C4-2B (cell line): ENCODE results near the gene CYTH3.

ENCODE experiments used
- H3K27ac ChIP-seq: fragments of 450-650 bp; 2 replicates; pipeline ENCODE4 v1.5.1; 2017
- CTCF ChIP-seq: fragments of 450-650 bp; conservative IDR thresholded peaks from 2 replicates; pipeline ENCODE4 v1.5.1; 2017; ENCODE audit warnings: mild to moderate bottlenecking
- ZFX ChIP-seq: fragments of 450-650 bp; IDR thresholded peaks from 2 replicates; pipeline ENCODE4 v1.6.1; 2017

CYTH3 gene

DNA sequence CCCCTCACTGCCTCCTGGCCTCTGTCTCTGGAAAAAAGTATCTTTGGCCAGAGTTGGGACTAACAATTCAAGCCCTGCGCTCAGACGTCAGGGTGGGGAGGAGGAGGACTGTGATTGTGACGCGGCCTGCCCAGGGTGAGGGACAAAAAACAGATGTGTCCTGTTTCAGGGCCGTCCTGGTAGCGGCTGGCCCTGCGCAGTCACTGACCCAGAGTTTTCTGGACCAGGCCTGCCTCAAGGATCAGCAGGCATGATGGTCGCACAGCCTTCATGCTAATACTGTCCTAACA lies 110.1 kb downstream of the CYTH3 start:
- no peak for TF ChIP-seq CTCF
- TF ChIP-seq ZFX = no peak
- no peak overlapping the region for H3K27ac ChIP-seq

- no peak for TF ChIP-seq CTCF
- no peak for TF ChIP-seq ZFX
- no peak overlapping the region for H3K27ac ChIP-seq
Measured at GRCh38 chr7:6161463-6162330, 110.7 kb downstream of the CYTH3 start.

- H3K27ac ChIP-seq = no peak overlapping the region
- TF ChIP-seq CTCF = peak; percentile 87
- no peak for TF ChIP-seq ZFX
Measured at GRCh38 chr7:6160191-6160623, 112.2 kb downstream of the CYTH3 start.

DNA sequence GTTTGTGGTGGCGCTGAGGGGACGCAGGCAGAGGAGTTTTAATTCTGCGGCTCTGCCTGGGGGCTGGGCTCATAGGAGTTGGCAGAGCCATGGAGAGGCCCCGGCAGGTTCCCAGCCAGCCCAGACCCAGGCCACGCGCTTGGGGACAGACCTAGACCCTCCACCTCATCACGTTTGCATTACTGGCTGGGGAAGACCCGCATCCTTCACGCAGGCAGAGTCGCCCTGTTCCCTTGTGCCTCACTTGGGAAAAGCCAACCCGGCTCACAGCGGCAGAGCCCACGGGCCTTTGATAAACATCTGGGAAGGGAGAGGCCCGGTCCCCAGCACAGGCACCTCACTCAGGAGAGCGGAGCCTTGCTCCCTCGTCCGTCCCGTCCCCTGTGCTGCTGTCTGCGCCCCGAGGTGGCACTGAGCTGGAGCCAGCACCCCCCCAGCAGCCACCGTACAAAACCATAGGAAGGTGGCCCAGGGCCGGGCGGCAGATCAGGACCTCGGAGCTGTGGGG lies 112.8 kb downstream of the CYTH3 start:
- no peak overlapping the region for H3K27ac ChIP-seq
- TF ChIP-seq CTCF = no peak
- TF ChIP-seq ZFX = no peak

- H3K27ac ChIP-seq = no peak overlapping the region
- no peak for TF ChIP-seq CTCF
- TF ChIP-seq ZFX = no peak
Measured at GRCh38 chr7:6159097-6159483, 113.3 kb downstream of the CYTH3 start.

DNA sequence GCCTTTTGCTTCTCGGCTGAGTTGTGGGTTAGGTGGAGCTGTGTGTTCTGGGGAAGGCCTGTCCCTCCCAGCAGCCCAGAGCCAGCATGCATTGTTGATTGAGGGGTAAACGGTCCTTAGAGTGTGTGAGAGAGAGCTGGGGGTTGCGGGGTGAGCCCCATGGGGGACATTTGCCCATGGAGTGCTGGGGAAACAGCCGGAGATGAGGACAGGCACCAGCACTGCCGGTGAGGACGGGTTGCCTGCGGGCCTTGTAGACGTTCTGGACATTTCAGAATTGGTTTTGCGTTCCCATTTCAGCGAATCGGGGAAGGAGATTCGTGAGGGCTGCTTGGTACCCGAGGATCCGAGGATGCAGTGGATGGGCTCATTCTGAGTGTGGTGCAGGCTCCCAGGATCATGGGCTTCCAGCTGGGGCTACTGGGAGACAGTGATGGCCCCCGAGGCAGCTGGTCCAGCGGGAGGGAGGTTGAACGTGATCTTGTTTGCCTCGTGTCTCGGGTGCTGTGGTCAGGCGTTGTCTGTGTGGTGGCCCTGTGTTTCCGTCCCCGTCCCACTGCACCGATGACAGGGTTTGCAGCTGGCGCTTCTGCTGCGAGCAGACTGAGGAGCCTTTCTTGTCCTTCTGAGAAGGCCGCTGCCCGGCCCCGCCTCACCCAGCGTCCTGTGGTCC lies 113.9 kb downstream of the CYTH3 start:
- TF ChIP-seq CTCF (no peak), ZFX (no peak)
- no peak overlapping the region for H3K27ac ChIP-seq

- no peak overlapping the region for H3K27ac ChIP-seq
- TF ChIP-seq CTCF (no peak), ZFX (no peak)
Measured at GRCh38 chr7:6157685-6158423, 114.6 kb downstream of the CYTH3 start.
